ENCODE data around the gene PLEKHG3.

Gene PLEKHG3

DNA sequence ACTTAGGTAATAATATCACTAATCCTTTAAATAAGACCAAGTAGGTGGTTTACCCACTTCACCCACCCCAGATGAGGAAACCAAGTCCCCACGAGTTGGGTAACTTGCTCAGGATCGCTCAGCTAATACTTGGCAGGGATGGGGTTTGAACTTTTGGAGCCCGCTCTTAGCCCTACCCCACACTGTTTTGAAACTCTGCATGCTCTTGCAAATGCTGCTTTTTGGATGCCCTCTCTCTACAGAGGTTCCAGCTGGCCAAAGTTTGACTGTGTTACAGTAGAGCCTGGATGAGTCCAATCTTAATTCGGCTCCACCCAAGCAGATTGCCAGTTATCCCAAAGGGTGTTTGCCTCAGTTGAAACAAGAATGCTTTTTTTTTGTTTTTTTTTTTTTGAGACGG is 6.8 kb downstream of the PLEKHG3 start:
- Histone ChIP-seq H3K27ac (no peak overlapping the region), H3K27me3 (replicated peaks) (no peaks in the 10 kb centered on the region), H3K36me3 (replicated peaks) (no peaks in the 10 kb centered on the region), H3K4me3 (ENCODE audit: low read depth, low read length) (no peak overlapping the region)
- TF ChIP-seq CTCF (IDR thresholded peaks at IDR 0.05; ENCODE audit: low read depth, low read length, missing control alignments): no peak
- DNase-seq: no peak
- in situ Hi-C loops (cut with HindIII; ENCODE audit: low pct_ligation_motif_present, low sequenced_read_pairs): no loop called here

DNA sequence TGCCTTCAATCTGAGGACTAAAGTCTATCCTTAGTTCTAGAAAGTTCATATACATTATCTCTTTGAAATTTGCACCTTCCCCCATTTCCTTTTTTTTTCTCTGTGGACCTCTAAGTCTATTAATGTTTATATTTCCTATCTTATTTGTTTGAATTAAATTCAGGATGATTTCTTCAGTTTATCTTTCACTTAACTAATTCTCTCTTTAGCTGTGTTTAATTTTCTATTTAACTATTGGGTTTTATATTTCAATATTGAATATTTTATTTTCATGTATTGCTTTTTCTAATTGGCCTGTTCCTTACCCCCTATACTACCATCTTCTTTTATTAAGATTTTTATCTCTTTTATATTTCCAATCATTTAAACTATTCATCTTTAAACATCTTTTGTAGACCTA is 9.5 kb downstream of the PLEKHG3 start:
- Histone ChIP-seq H3K27me3 (replicated peaks) (no peaks in the 10 kb centered on the region), H3K36me3 (replicated peaks) (no peaks in the 10 kb centered on the region), H3K4me3 (ENCODE audit: low read depth, low read length) (no peak overlapping the region), H3K27ac (no peak overlapping the region)
- in situ Hi-C loops (cut with HindIII; ENCODE audit: low pct_ligation_motif_present, low sequenced_read_pairs): no loop called here
- no peak for TF ChIP-seq CTCF (IDR thresholded peaks at IDR 0.05; ENCODE audit: low read depth, low read length, missing control alignments)
- no peak for DNase-seq

DNA sequence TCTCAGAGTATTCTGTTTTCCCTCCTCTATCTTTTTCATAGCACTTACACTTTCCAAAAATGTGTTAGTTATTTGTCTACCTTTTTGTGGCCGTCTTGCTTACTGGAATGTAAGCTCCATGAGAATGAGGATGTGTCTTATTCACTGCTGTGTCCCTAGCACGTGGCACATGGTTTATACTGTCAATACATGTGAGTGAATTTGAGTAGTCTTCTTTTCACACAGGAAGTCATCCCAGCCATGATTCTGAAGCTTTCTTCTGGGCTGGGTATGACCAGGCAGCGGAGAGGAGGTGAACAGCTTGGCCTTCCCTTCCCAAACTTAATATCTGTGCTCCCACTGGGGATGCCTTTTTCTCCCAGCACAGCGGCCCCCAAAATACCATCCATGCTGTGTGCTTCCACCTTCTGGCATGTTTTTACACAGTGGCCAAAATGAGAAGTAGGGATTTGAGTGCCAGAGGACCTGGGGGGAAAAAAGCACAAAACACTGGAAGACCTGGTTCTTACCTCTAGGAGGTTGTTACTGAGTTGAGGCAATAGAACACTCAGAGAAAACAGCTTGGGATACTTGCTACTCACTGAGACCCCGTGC is 10.3 kb downstream of the PLEKHG3 start:
- no peaks in the 10 kb centered on the region for H3K27me3 ChIP-seq (replicated peaks)
- no peak for DNase-seq
- in situ Hi-C loops (cut with HindIII; ENCODE audit: low pct_ligation_motif_present, low sequenced_read_pairs): no loop called here
- no peak overlapping the region for H3K4me3 ChIP-seq (ENCODE audit: low read depth, low read length)
- no peak for TF ChIP-seq CTCF (IDR thresholded peaks at IDR 0.05; ENCODE audit: low read depth, low read length, missing control alignments)
- H3K36me3 ChIP-seq (replicated peaks): no peaks in the 10 kb centered on the region
- H3K27ac ChIP-seq: no peak overlapping the region

DNA sequence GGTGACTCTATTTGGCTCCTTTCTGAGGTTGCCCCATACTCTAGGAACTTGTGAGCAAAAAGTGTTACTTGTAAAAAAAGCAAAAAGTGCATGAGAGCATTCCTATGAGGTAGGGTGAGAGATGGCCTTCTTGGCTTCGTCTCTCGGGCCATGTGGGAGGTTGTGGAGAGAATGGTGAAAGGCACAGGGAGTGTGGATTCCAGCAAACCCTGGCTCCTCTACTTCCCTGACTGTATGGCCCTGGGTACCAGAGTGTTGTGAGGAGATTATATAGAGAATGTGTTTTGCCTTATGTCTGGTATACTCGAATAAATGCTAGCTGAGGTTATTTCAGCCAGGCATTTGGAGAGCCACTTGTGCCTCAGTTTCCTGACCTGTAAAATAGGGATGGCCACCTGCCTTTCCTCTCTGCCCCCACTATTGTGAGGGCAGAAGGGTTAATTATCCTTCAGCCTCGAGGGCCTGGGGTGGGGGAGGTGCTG is 11.0 kb downstream of the PLEKHG3 start:
- DNase-seq: no peak
- Histone ChIP-seq H3K36me3 (replicated peaks) (no peaks in the 10 kb centered on the region), H3K27me3 (replicated peaks) (no peaks in the 10 kb centered on the region), H3K27ac (no peak overlapping the region), H3K4me3 (ENCODE audit: low read depth, low read length) (no peak overlapping the region)
- in situ Hi-C loops (cut with HindIII; ENCODE audit: low pct_ligation_motif_present, low sequenced_read_pairs): no loop called here
- no peak for TF ChIP-seq CTCF (IDR thresholded peaks at IDR 0.05; ENCODE audit: low read depth, low read length, missing control alignments)

- Histone ChIP-seq H3K4me3 (ENCODE audit: low read depth, low read length) (peak overlapping the region; percentile 42), H3K27ac (peak overlapping the region; percentile 66), H3K36me3 (replicated peaks) (no peaks in the 10 kb centered on the region), H3K27me3 (replicated peaks) (no peaks in the 10 kb centered on the region)
- DNase-seq: no peak
- in situ Hi-C loops (cut with HindIII; ENCODE audit: low pct_ligation_motif_present, low sequenced_read_pairs): no loop called here
- TF ChIP-seq CTCF (IDR thresholded peaks at IDR 0.05; ENCODE audit: low read depth, low read length, missing control alignments): no peak
Observed at GRCh38 chr14:64715628-64716412, 11.6 kb downstream of the PLEKHG3 start.

All from brain microvascular endothelial cell (primary cell).